Fibroblast of lung (primary cell): ENCODE results near the gene ELOVL3.

Experiments used
- CTCF ChIP-seq, 2 donors: IDR thresholded peaks in 1 of 2; conservative IDR thresholded peaks in 1 of 2; 1 replicate in 1 of 2; 2 replicates in 1 of 2; pipeline ENCODE4 v1.5.1; 2011 to 2012; ENCODE audit warnings: low read length in 2 of 2, control low read depth in 1 of 2, inconsistent platforms in 1 of 2, low read depth in 1 of 2, mild to moderate bottlenecking in 1 of 2
- EZH2 ChIP-seq: IDR thresholded peaks from 2 replicates; pipeline ENCODE4 v1.5.1; 2012; ENCODE audit warnings: low read length, control low read depth, mild to moderate bottlenecking; ENCODE audit errors: missing control alignments

- TF ChIP-seq EZH2, result no peak
- no peak for TF ChIP-seq CTCF (conservative IDR thresholded peaks at IDR 0.05 in 1 of 2, IDR thresholded peaks at IDR 0.05 in 1 of 2; ENCODE audit: low read depth in 1 of 2, low read length in 2 of 2)
Measured at GRCh38 chr10:102211615-102212299, 14.3 kb upstream of the ELOVL3 start.
